Neural progenitor cell (in vitro differentiated cells): ENCODE measurements around the gene GOLIM4.

Experiments
- CTCF ChIP-seq: fragments of 200-600 bp; sonication (generic); IDR thresholded peaks from 2 replicates; pipeline ENCODE4 v1.5.1; 2017; ENCODE audit warnings: antibody characterized with exemption, mild to moderate bottlenecking
- EZH2 ChIP-seq: fragments of 200-600 bp; sonication (generic); IDR thresholded peaks from 2 replicates; pipeline ENCODE4 v1.6.1; 2017; ENCODE audit warnings: antibody characterized with exemption, mild to moderate bottlenecking, moderate library complexity

- TF ChIP-seq EZH2 (no peak), CTCF (no peak)
These were observed 24.0 kb downstream of the GOLIM4 start for GRCh38 chr3:168071591-168072322.
